Neural progenitor cell (in vitro differentiated cells): ENCODE results near the gene LDLRAD4. TPM values are rescaled to one million over a fixed set of nuclear protein-coding genes. Genes with fewer than 3 reads are reported as not detected.

Source experiments
- DNase-seq: peaks from one replicate; pipeline ENCODE4 v3.0.0-alpha.2; 2016; ENCODE audit warnings: low spot score
- H2AFZ ChIP-seq: fragments of 200-600 bp; sonication (generic); replicated peaks from 2 replicates; pipeline ENCODE4 v1.6.1; 2016; ENCODE audit warnings: antibody characterized with exemption
- H3F3A ChIP-seq: fragments of 200-600 bp; sonication (generic); 2 replicates; pipeline ENCODE4 v1.6.1; 2016; ENCODE audit warnings: antibody characterized with exemption, low read depth
- H3K27ac ChIP-seq: fragments of 200-600 bp; sonication (generic); 2 replicates; pipeline ENCODE4 v1.5.1; 2016; ENCODE audit warnings: mild to moderate bottlenecking
- H3K27me3 ChIP-seq: fragments of 200-600 bp; sonication (generic); 2 replicates; pipeline ENCODE4 v1.6.1; 2016; ENCODE audit warnings: mild to moderate bottlenecking, moderate library complexity
- H3K36me3 ChIP-seq: fragments of 200-600 bp; sonication (generic); 2 replicates; pipeline ENCODE4 v1.5.1; 2016
- H3K4me1 ChIP-seq: fragments of 200-600 bp; sonication (generic); 2 replicates; pipeline ENCODE4 v1.6.1; 2016; ENCODE audit warnings: mixed run types
- H3K4me2 ChIP-seq: fragments of 200-600 bp; sonication (generic); 2 replicates; pipeline ENCODE4 v1.6.1; 2016
- H3K4me3 ChIP-seq: fragments of 200-600 bp; sonication (generic); 2 replicates; pipeline ENCODE4 v1.5.1; 2016
- H3K79me2 ChIP-seq: fragments of 200-600 bp; sonication (generic); 2 replicates; pipeline ENCODE4 v1.6.1; 2016; ENCODE audit warnings: low read depth
- H3K9ac ChIP-seq: fragments of 200-600 bp; sonication (generic); 2 replicates; pipeline ENCODE4 v1.6.1; 2016
- H3K9me3 ChIP-seq: fragments of 200-600 bp; sonication (generic); 2 replicates; pipeline ENCODE4 v1.5.1; 2016; ENCODE audit warnings: low read depth
- H4K20me1 ChIP-seq: fragments of 200-600 bp; sonication (generic); 2 replicates; pipeline ENCODE4 v1.6.1; 2016; ENCODE audit warnings: low read depth
- H3K27ac Mint-ChIP-seq: 3 replicates; pipeline ENCODE4 v1.8.0; 2021; ENCODE audit warnings: mixed read lengths
- H3K27me3 Mint-ChIP-seq: 2 replicates; pipeline ENCODE4 v1.8.0; 2022; ENCODE audit warnings: low read depth, mild to moderate bottlenecking, inconsistent platforms, moderate library complexity, mixed read lengths; ENCODE audit not compliant: insufficient read depth
- H3K36me3 Mint-ChIP-seq: 3 replicates; pipeline ENCODE4 v1.8.0; 2021; ENCODE audit warnings: mixed read lengths
- H3K4me1 Mint-ChIP-seq: 3 replicates; pipeline ENCODE4 v1.8.0; 2021; ENCODE audit warnings: mixed read lengths
- H3K4me3 Mint-ChIP-seq: 3 replicates; pipeline ENCODE4 v1.8.0; 2021; ENCODE audit warnings: mild to moderate bottlenecking, moderate library complexity, mixed read lengths
- H3K9me3 Mint-ChIP-seq: 3 replicates; pipeline ENCODE4 v1.8.0; 2020; ENCODE audit warnings: mixed read lengths
- EZH2 ChIP-seq: fragments of 200-600 bp; sonication (generic); IDR thresholded peaks from 2 replicates; pipeline ENCODE4 v1.6.1; 2017; ENCODE audit warnings: antibody characterized with exemption, mild to moderate bottlenecking, moderate library complexity
- EZH2phosphoT487 ChIP-seq: fragments of 200-600 bp; sonication (generic); IDR thresholded peaks from 2 replicates; pipeline ENCODE4 v1.6.1; 2017; ENCODE audit warnings: antibody characterized with exemption
- total RNA-seq: library from RNA; depleted of rRNA; stranded (reverse); fragments of >200 nt; gene quantifications from 2 replicates; pipeline ENCODE4 v1.2.3, GENCODE V29; 2015; ENCODE audit warnings: low replicate concordance
- TF ChIP-seq, protein P1 (sequence below): fragments of 200-600 bp; sonication (generic); IDR thresholded peaks from 2 replicates; pipeline ENCODE4 v1.5.1; 2017; ENCODE audit warnings: antibody characterized with exemption, mild to moderate bottlenecking

LDLRAD4 gene
- total RNA-seq, 1 donor from 2014 or later: 0.65 TPM

DNA sequence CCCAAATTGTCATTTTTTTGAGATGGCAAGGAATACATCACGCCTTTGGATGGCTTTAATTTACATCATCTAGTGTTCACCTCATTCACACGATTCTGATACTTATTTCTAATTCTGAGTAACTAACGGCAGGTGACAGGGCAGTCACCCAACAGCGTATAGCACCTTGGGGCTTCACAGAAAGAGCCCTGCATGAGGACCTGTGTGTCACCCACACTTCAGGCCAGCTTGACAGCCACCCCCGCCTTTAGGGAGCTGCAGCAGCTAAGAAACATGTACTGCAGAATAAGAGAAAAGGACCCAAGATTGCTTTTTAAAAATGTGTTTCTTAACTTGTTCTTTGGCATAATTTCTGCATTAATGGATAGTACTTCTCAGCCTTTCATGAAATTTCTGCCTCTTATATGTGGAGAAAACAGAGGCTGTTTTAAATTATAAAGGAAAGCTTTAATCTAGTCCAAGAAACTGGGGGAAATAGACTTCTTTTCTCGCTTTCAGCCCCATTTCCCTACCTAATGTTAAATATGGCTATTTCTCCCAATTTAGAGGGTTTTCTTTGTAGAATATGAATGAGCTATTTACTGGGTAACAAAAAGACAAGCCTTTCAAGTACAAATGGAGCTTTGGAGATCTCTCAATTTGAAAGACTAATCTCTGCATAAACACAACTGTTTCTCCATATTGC lies 245.1 kb downstream of the LDLRAD4 start:
- Histone ChIP-seq H3K36me3 (no peaks in the 10 kb centered on the region), H3K4me3 (no peak overlapping the region), H3K9me3 (no peaks in the 10 kb centered on the region), H3K79me2 (no peaks in the 10 kb centered on the region), H3K4me2 (no peak overlapping the region), H4K20me1 (no peaks in the 10 kb centered on the region), H3K4me1 (no peaks in the 10 kb centered on the region), H3F3A (no peaks in the 10 kb centered on the region), H3K9ac (no peak overlapping the region), H3K27me3 (no peaks in the 10 kb centered on the region), H3K27ac (no peak overlapping the region), H2AFZ (no peak overlapping the region)
- DNase-seq: no peak
- H3K27ac Mint-ChIP-seq: no peak overlapping the region
- peaks cover 2% of the 10 kb centered on the region for H3K36me3 Mint-ChIP-seq
- peaks cover 20% of the 10 kb centered on the region for H3K9me3 Mint-ChIP-seq
- H3K4me1 Mint-ChIP-seq: peaks cover 9% of the 10 kb centered on the region
- TF ChIP-seq EZH2phosphoT487 (no peak), EZH2 (no peak)
- TF ChIP-seq, protein P1, sequence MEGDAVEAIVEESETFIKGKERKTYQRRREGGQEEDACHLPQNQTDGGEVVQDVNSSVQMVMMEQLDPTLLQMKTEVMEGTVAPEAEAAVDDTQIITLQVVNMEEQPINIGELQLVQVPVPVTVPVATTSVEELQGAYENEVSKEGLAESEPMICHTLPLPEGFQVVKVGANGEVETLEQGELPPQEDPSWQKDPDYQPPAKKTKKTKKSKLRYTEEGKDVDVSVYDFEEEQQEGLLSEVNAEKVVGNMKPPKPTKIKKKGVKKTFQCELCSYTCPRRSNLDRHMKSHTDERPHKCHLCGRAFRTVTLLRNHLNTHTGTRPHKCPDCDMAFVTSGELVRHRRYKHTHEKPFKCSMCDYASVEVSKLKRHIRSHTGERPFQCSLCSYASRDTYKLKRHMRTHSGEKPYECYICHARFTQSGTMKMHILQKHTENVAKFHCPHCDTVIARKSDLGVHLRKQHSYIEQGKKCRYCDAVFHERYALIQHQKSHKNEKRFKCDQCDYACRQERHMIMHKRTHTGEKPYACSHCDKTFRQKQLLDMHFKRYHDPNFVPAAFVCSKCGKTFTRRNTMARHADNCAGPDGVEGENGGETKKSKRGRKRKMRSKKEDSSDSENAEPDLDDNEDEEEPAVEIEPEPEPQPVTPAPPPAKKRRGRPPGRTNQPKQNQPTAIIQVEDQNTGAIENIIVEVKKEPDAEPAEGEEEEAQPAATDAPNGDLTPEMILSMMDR: no peak
- H3K27me3 Mint-ChIP-seq: peaks cover 8% of the 10 kb centered on the region
- H3K4me3 Mint-ChIP-seq: no peak overlapping the region

DNA sequence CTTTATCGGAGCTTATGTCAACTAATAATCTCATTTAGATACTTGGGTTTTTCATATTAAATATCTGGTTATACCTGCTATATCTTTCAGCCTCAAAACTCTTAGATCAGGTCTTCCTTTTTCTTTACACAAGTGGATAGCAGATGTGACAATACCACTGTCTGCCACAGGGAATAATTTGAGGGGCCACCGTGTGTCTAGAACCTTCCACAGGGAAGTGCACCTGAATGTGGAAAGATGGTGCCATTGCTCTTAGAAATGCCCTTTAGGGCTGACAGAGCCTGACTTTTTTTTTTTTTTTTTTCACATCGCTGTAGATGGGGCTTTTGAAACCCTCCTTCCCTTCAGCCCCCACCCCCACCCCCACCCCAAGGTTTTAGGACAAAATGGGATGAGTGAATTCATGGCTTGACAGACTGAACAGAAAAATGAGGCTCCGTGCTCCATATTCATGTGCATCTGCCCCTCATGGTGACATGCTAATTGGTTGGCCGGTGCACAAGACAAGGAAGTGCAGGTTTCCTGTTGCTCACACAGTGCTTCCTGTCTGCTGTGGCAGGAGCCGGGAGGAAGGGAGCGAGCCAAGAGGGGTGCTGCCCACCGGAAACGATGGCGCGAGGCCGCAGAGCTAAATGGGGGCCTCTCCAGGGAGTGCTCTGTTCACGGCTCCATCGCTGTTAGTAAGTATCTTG lies 246.0 kb downstream of the LDLRAD4 start:
- H3K79me2 ChIP-seq: no peaks in the 10 kb centered on the region
- H3K27me3 ChIP-seq: no peaks in the 10 kb centered on the region
- peaks cover 8% of the 10 kb centered on the region for H3K27me3 Mint-ChIP-seq
- no peak overlapping the region for H3K4me2 ChIP-seq
- no peaks in the 10 kb centered on the region for H3K9me3 ChIP-seq
- H2AFZ ChIP-seq: no peak overlapping the region
- DNase-seq: no peak
- H3K27ac Mint-ChIP-seq: no peak overlapping the region
- no peaks in the 10 kb centered on the region for H3K4me1 ChIP-seq
- TF ChIP-seq, protein P1: no peak
- no peak for TF ChIP-seq EZH2phosphoT487
- no peak for TF ChIP-seq EZH2
- no peaks in the 10 kb centered on the region for H4K20me1 ChIP-seq
- H3F3A ChIP-seq: no peaks in the 10 kb centered on the region
- no peak overlapping the region for H3K4me3 ChIP-seq
- no peak overlapping the region for H3K9ac ChIP-seq
- peaks cover 11% of the 10 kb centered on the region for H3K4me1 Mint-ChIP-seq
- peaks cover 20% of the 10 kb centered on the region for H3K9me3 Mint-ChIP-seq
- no peaks in the 10 kb centered on the region for H3K36me3 ChIP-seq
- H3K27ac ChIP-seq: no peak overlapping the region
- H3K4me3 Mint-ChIP-seq: no peak overlapping the region
- peaks cover 2% of the 10 kb centered on the region for H3K36me3 Mint-ChIP-seq

DNA sequence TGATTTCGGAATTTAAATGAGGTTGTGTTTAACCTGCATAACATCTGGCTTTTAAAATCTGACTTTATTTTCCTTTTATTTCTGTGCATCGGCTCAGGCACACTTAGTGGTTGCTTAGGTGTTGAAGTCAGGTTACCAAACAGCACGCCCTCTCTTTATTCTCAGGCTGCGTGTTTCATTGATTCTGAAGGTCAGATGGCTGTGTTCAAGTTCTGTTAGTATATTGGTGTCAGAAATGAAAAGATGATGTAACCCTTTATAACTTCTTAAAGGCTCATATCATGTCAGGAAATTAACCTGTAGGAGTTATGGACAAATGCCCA lies 246.5 kb downstream of the LDLRAD4 start:
- H3K4me2 ChIP-seq: no peak overlapping the region
- Mint-ChIP-seq H3K36me3 (peaks cover 2% of the 10 kb centered on the region), H3K4me1 (peaks cover 15% of the 10 kb centered on the region), H3K9me3 (peaks cover 18% of the 10 kb centered on the region), H3K27ac (no peak overlapping the region), H3K27me3 (peaks cover 8% of the 10 kb centered on the region), H3K4me3 (no peak overlapping the region)
- no peaks in the 10 kb centered on the region for H3K27me3 ChIP-seq
- H4K20me1 ChIP-seq: no peaks in the 10 kb centered on the region
- H2AFZ ChIP-seq: no peak overlapping the region
- no peaks in the 10 kb centered on the region for H3K4me1 ChIP-seq
- H3F3A ChIP-seq: no peaks in the 10 kb centered on the region
- DNase-seq: no peak
- TF ChIP-seq, protein P1: no peak
- TF ChIP-seq EZH2: no peak
- TF ChIP-seq EZH2phosphoT487: no peak
- no peak overlapping the region for H3K27ac ChIP-seq
- no peaks in the 10 kb centered on the region for H3K79me2 ChIP-seq
- H3K4me3 ChIP-seq: no peak overlapping the region
- H3K36me3 ChIP-seq: no peaks in the 10 kb centered on the region
- H3K9me3 ChIP-seq: no peaks in the 10 kb centered on the region
- H3K9ac ChIP-seq: no peak overlapping the region
